Body of pancreas (tissue), 4 donors: ENCODE results near the gene BMPER. TPM values are rescaled to one million over a fixed set of nuclear protein-coding genes. Genes with fewer than 3 reads are reported as not detected.
A peak's percentile ranks its signal among the peaks of the same experiment; 100 is the strongest.

Source experiments
- ATAC-seq: fragments of 150-250 bp; one replicate; pipeline ENCODE4 v1.9.1; 2016
- DNase-seq, 4 donors: peaks; one replicate each; pipeline ENCODE4 v3.0.0-alpha.2; 2019
- H3K27ac ChIP-seq, 4 donors: fragments of 200-600 bp; sonication (generic); 1 replicate in 3 of 4; 2 replicates in 1 of 4; pipeline versions ENCODE4 v1.5.1 to v1.6.1; 2016 to 2019; ENCODE audit warnings: mild to moderate bottlenecking in 1 of 4, mixed read lengths in 1 of 4, moderate library complexity in 1 of 4
- H3K27me3 ChIP-seq, 2 donors: fragments of 200-600 bp; sonication (generic); one replicate each; pipeline ENCODE4 v1.6.0; 2016; ENCODE audit warnings: mild to moderate bottlenecking in 1 of 2
- H3K36me3 ChIP-seq, 2 donors: fragments of 200-600 bp; sonication (generic); replicated peaks in 1 of 2; 2 replicates each; pipeline ENCODE4 v1.5.1; 2016; ENCODE audit warnings: low read depth in 2 of 2; ENCODE audit not compliant: insufficient read depth in 1 of 2
- H3K4me1 ChIP-seq: fragments of 200-600 bp; sonication (generic); one replicate; pipeline ENCODE4 v1.6.0; 2016
- H3K4me3 ChIP-seq, 2 donors: fragments of 200-600 bp; sonication (generic); 1 replicate in 1 of 2; 2 replicates in 1 of 2; pipeline ENCODE4 v1.5.1; 2016 to 2019
- H3K9me3 ChIP-seq, 3 donors: fragments of 200-600 bp; sonication (generic); 1 replicate in 2 of 3; 2 replicates in 1 of 3; pipeline ENCODE4 v1.5.1; 2016
- POLR2A ChIP-seq, 3 donors: fragments of 450-650 bp; IDR thresholded peaks; one replicate each; pipeline ENCODE4 v1.6.1; 2016; ENCODE audit warnings: antibody characterized with exemption in 3 of 3, mild to moderate bottlenecking in 2 of 3
- WGBS, 2 donors: methylation state at CpG; one replicate each; pipeline ENCODE4 v1.1.5; 2017; 5-methylcytosine and 5-hydroxymethylcytosine counted together
- intact Hi-C: fragments of 100-400 bp; cut with DNase I; formaldehyde crosslinking; loops from one replicate; pipeline ENCODE4 v1.15.1; 2023
- total RNA-seq, 2 donors: library from RNA; depleted of rRNA; stranded (reverse); fragments of >200 nt; gene quantifications; one replicate each; pipeline ENCODE4 v1.1.0, GENCODE V29; 2016
- TF ChIP-seq, protein P1 (sequence below), 7 experiments: fragments of 450-650 bp in 4 of 7; fragments of 200-600 bp in 3 of 7; sonication (generic) in 3 of 7; IDR thresholded peaks; one replicate each; pipeline ENCODE4 v1.5.1; 2016 to 2019; ENCODE audit warnings: antibody characterized with exemption in 7 of 7

The BMPER gene
- total RNA-seq, 2 donors from 2014 or later = 0.33 to 0.78 TPM

DNA sequence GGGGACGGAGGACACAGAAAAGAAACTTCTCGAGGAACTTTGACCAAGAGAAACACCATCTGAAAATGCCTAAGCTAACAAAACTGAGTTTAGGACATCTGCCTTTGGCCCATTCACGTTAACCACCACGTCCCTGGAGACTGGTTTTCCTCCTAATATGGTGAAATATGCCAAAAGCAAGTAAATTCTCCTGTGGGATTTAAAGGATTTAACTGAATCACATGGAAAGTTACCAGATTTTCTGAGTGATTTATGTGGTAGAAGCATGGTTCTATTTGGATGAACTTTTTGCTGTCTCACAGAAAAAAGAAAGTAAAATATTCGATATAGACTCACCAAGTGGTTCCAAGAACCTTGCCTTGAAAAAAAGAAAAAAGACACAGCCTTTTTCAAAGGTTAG, 30.4 kb upstream of the BMPER start:
- Histone ChIP-seq H3K27me3 (no peaks in the 10 kb centered on the region), H3K4me1 (no peaks in the 10 kb centered on the region), H3K27ac (no peak overlapping the region), H3K36me3 (no peaks in the 10 kb centered on the region), H3K9me3 (no peaks in the 10 kb centered on the region), H3K4me3 (no peak overlapping the region)
- intact Hi-C loops = no loop called here
- TF ChIP-seq POLR2A (IDR thresholded peaks at IDR 0.05) = no peak
- WGBS, 2 donors = 53 to 72% methylated on average over 5 of the region's 5 CpGs
- ATAC-seq (no peak), DNase-seq (peak in 3 of 4 donors; percentile 8 to 46 (median 22))

GRCh38 chr7:33876596-33877274, 28.6 kb upstream of the BMPER start:
- ATAC-seq (no peak), DNase-seq (no peak)
- Histone ChIP-seq H3K4me1 (no peaks in the 10 kb centered on the region), H3K27me3 (no peaks in the 10 kb centered on the region), H3K36me3 (no peaks in the 10 kb centered on the region), H3K27ac (no peak overlapping the region), H3K4me3 (no peak overlapping the region), H3K9me3 (no peaks in the 10 kb centered on the region)
- no peak for TF ChIP-seq POLR2A (IDR thresholded peaks at IDR 0.05)
- TF ChIP-seq, protein P1, sequence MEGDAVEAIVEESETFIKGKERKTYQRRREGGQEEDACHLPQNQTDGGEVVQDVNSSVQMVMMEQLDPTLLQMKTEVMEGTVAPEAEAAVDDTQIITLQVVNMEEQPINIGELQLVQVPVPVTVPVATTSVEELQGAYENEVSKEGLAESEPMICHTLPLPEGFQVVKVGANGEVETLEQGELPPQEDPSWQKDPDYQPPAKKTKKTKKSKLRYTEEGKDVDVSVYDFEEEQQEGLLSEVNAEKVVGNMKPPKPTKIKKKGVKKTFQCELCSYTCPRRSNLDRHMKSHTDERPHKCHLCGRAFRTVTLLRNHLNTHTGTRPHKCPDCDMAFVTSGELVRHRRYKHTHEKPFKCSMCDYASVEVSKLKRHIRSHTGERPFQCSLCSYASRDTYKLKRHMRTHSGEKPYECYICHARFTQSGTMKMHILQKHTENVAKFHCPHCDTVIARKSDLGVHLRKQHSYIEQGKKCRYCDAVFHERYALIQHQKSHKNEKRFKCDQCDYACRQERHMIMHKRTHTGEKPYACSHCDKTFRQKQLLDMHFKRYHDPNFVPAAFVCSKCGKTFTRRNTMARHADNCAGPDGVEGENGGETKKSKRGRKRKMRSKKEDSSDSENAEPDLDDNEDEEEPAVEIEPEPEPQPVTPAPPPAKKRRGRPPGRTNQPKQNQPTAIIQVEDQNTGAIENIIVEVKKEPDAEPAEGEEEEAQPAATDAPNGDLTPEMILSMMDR (IDR thresholded peaks at IDR 0.05) = no peak
- 36 to 66% methylated on average over 3 of the region's 3 CpGs for WGBS, 2 donors
- intact Hi-C loops = no loop called here

- H3K27ac ChIP-seq = no peak overlapping the region
Observed at GRCh38 chr7:33880787-33881186, 24.6 kb upstream of the BMPER start.

GRCh38 chr7:33881316-33881715, 24.0 kb upstream of the BMPER start:
- no peaks in the 10 kb centered on the region for H3K9me3 ChIP-seq
- DNase-seq (no peak), ATAC-seq (no peak)
- H3K36me3 ChIP-seq = no peaks in the 10 kb centered on the region
- WGBS, 2 donors = 67 to 72% methylated on average over 4 of the region's 4 CpGs
- no peak overlapping the region for H3K27ac ChIP-seq
- H3K4me3 ChIP-seq = no peak overlapping the region
- intact Hi-C loops = no loop called here
- H3K27me3 ChIP-seq = no peaks in the 10 kb centered on the region
- TF ChIP-seq, protein P1 (IDR thresholded peaks at IDR 0.05) = no peak
- no peaks in the 10 kb centered on the region for H3K4me1 ChIP-seq

More at GRCh38 chr7:33880787-33881186, 24.6 kb upstream of the BMPER start:
- Histone ChIP-seq H3K27me3 (no peaks in the 10 kb centered on the region), H3K36me3 (no peaks in the 10 kb centered on the region), H3K4me1 (no peaks in the 10 kb centered on the region), H3K9me3 (no peaks in the 10 kb centered on the region), H3K4me3 (no peak overlapping the region)
- DNase-seq (no peak), ATAC-seq (no peak)
- intact Hi-C loops = no loop called here
- TF ChIP-seq, protein P1 (IDR thresholded peaks at IDR 0.05) = no peak
- TF ChIP-seq POLR2A (IDR thresholded peaks at IDR 0.05) = no peak

- H3K4me3 ChIP-seq = no peak overlapping the region
- H3K27me3 ChIP-seq = no peaks in the 10 kb centered on the region
- intact Hi-C loops = no loop called here
- no peaks in the 10 kb centered on the region for H3K9me3 ChIP-seq
- no peak overlapping the region for H3K27ac ChIP-seq
- H3K4me1 ChIP-seq = no peaks in the 10 kb centered on the region
- no peaks in the 10 kb centered on the region for H3K36me3 ChIP-seq
- ATAC-seq = peak; percentile 52
- DNase-seq = peak in 3 of 4 donors; percentile 9 to 32 (median 13)
- no peak for TF ChIP-seq POLR2A (IDR thresholded peaks at IDR 0.05)
- TF ChIP-seq, protein P1 (IDR thresholded peaks at IDR 0.05) = no peak
- WGBS, 2 donors = 77 to 80% methylated on average over 7 of the region's 7 CpGs
Observed at GRCh38 chr7:33882040-33882837, 23.1 kb upstream of the BMPER start.
